Smooth muscle cell (in vitro differentiated cells): ENCODE data around the gene MOG. TPM values are rescaled to one million over a fixed set of nuclear protein-coding genes. Genes with fewer than 3 reads are reported as not detected.

Experiments
- DNase-seq: peaks from one replicate; lab custom pipeline; 2025; ENCODE audit not compliant: unreplicated experiment; lab: John Stamatoyannopoulos, UW
- H2AFZ ChIP-seq: fragments of 200-600 bp; sonication (generic); 2 replicates; pipeline ENCODE4 v1.6.0; 2016; ENCODE audit warnings: antibody characterized with exemption, low read depth, mild to moderate bottlenecking
- H3F3A ChIP-seq: fragments of 200-600 bp; sonication (generic); 2 replicates; pipeline ENCODE4 v1.6.0; 2017; ENCODE audit warnings: antibody characterized with exemption, low read depth
- H3K27ac ChIP-seq: fragments of 200-600 bp; sonication (generic); 2 replicates; pipeline ENCODE4 v1.5.1; 2016; ENCODE audit warnings: low read depth, mild to moderate bottlenecking
- H3K27me3 ChIP-seq: fragments of 200-600 bp; sonication (generic); 2 replicates; pipeline ENCODE4 v1.6.1; 2016; ENCODE audit warnings: low read depth, mild to moderate bottlenecking
- H3K36me3 ChIP-seq: fragments of 200-600 bp; sonication (generic); 2 replicates; pipeline ENCODE4 v1.5.1; 2016; ENCODE audit warnings: low read depth
- H3K4me1 ChIP-seq: fragments of 200-600 bp; sonication (generic); 2 replicates; pipeline ENCODE4 v1.5.1; 2016; ENCODE audit warnings: low read depth
- H3K4me2 ChIP-seq: fragments of 200-600 bp; sonication (generic); 2 replicates; pipeline ENCODE4 v1.6.0; 2016; ENCODE audit warnings: mild to moderate bottlenecking
- H3K4me3 ChIP-seq: fragments of 200-600 bp; sonication (generic); 2 replicates; pipeline ENCODE4 v1.5.1; 2016; ENCODE audit warnings: mild to moderate bottlenecking
- H3K79me2 ChIP-seq: fragments of 200-600 bp; sonication (generic); 2 replicates; pipeline ENCODE4 v1.6.0; 2016; ENCODE audit warnings: low read depth, mild to moderate bottlenecking
- H3K9ac ChIP-seq: fragments of 200-600 bp; sonication (generic); 2 replicates; pipeline ENCODE4 v1.6.0; 2016; ENCODE audit warnings: low read depth
- H3K9me3 ChIP-seq: fragments of 200-600 bp; sonication (generic); replicated peaks from 2 replicates; pipeline ENCODE4 v1.5.1; 2016; ENCODE audit warnings: low read depth
- H4K20me1 ChIP-seq: fragments of 200-600 bp; sonication (generic); 2 replicates; pipeline ENCODE4 v1.6.0; 2016; ENCODE audit warnings: low read depth
- WGBS: methylation state at CpG from one replicate; pipeline ENCODE4 v1.1.7; 2016; ENCODE audit warnings: low lambda C conversion rate; 5-methylcytosine and 5-hydroxymethylcytosine counted together
- polyA plus RNA-seq: library from polyadenylated mRNA; unstranded; fragments of >200 nt; fragmentation: Nextera tagmentation; extraction: Ambion mirVana; gene quantifications from 2 replicates; pipeline ENCODE4 v1.2.1, GENCODE V29; 2016
- small RNA-seq: library from RNA; depleted of rRNA; stranded (forward); fragments of <200 nt; gene quantifications from one replicate; pipeline ENCODE3, GENCODE V24; 2014
- total RNA-seq: library from RNA; depleted of rRNA; stranded (reverse); fragments of >200 nt; gene quantifications from 2 replicates; pipeline ENCODE4 v1.2.3, GENCODE V29; 2014
- TF ChIP-seq, protein P1 (sequence below): fragments of 200-600 bp; sonication (generic); IDR thresholded peaks from 2 replicates; pipeline ENCODE4 v1.5.1; 2017; ENCODE audit warnings: borderline replicate concordance, mild to moderate bottlenecking, antibody characterized with exemption; ENCODE audit not compliant: insufficient read depth, poor library complexity, severe bottlenecking

The MOG gene
- total and polyA plus RNA-seq, 2 experiments from 2014 or later = not detected

DNA sequence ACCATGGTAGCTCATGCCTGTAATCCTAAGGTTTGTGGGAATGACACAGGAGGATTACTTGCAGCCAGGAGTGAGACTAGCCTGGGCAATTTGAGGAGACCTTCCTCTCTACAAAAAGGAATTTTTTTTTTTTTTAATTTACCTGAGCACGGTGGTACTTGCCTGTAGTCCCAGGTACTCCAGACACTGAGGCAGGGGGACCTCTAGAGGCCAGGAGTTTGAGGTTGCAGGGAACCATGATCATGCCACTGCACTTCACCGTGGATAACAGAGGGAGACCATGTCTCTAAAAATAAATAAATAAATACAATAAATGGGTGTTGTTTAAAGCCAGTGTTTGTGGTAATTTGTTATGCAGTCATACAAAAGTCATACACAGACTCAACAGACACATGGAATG, 64.0 kb downstream of the MOG start:
- peaks cover 71% of the 10 kb centered on the region for H3K27me3 ChIP-seq
- H3K36me3 ChIP-seq = no peaks in the 10 kb centered on the region
- no peaks in the 10 kb centered on the region for H3K9me3 ChIP-seq
- TF ChIP-seq, protein P1, sequence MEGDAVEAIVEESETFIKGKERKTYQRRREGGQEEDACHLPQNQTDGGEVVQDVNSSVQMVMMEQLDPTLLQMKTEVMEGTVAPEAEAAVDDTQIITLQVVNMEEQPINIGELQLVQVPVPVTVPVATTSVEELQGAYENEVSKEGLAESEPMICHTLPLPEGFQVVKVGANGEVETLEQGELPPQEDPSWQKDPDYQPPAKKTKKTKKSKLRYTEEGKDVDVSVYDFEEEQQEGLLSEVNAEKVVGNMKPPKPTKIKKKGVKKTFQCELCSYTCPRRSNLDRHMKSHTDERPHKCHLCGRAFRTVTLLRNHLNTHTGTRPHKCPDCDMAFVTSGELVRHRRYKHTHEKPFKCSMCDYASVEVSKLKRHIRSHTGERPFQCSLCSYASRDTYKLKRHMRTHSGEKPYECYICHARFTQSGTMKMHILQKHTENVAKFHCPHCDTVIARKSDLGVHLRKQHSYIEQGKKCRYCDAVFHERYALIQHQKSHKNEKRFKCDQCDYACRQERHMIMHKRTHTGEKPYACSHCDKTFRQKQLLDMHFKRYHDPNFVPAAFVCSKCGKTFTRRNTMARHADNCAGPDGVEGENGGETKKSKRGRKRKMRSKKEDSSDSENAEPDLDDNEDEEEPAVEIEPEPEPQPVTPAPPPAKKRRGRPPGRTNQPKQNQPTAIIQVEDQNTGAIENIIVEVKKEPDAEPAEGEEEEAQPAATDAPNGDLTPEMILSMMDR = no peak
- H3K4me1 ChIP-seq = no peaks in the 10 kb centered on the region
- no peak overlapping the region for H3K4me2 ChIP-seq
- H2AFZ ChIP-seq = no peak overlapping the region
- H3F3A ChIP-seq = no peaks in the 10 kb centered on the region
- no peak overlapping the region for H3K4me3 ChIP-seq
- no peaks in the 10 kb centered on the region for H4K20me1 ChIP-seq
- DNase-seq = no peak
- H3K79me2 ChIP-seq = no peaks in the 10 kb centered on the region
- no peak overlapping the region for H3K9ac ChIP-seq
- WGBS = 25% methylated on average over 2 of the region's 2 CpGs
- H3K27ac ChIP-seq = no peak overlapping the region

Small RNA genes within 50 kb of the gene (small RNA-seq; reads per million reads assigned to genes)
- gene SUMO2P1 = 3.2 reads per million, percentile 54 among the genes with 10 or more reads in this experiment

Other genes starting within 250 kb of the MOG start
- gene OR12D1, start 242.2 kb upstream of the MOG start, total RNA-seq = not detected in 2 replicates
- not detected in 2 replicates for gene OR12D1, start 242.2 kb upstream of the MOG start, polyA plus RNA-seq
- not detected in 2 replicates for gene OR10C1, start 217.8 kb upstream of the MOG start, total RNA-seq
- not detected in 2 replicates for gene OR10C1, start 217.8 kb upstream of the MOG start, polyA plus RNA-seq
- gene OR11A1, start 200.0 kb upstream of the MOG start, total RNA-seq = not detected in 2 replicates
- gene OR11A1, start 200.0 kb upstream of the MOG start, polyA plus RNA-seq = not detected in 2 replicates
- not detected in 2 replicates for gene OR2H1, start 199.9 kb upstream of the MOG start, total RNA-seq
- gene OR2H1, start 199.9 kb upstream of the MOG start, polyA plus RNA-seq = not detected in 2 replicates
- not detected in 2 replicates for gene MAS1L, start 169.1 kb upstream of the MOG start, total RNA-seq
- gene MAS1L, start 169.1 kb upstream of the MOG start, polyA plus RNA-seq = not detected in 2 replicates
- not detected in 2 replicates for gene UBD, start 97.4 kb upstream of the MOG start, total RNA-seq
- 0.38 and 0.60 TPM in 2 replicates for gene UBD, start 97.4 kb upstream of the MOG start, polyA plus RNA-seq
- gene OR2H2, start 72.0 kb upstream of the MOG start, total RNA-seq = not detected in 2 replicates
- gene OR2H2, start 72.0 kb upstream of the MOG start, polyA plus RNA-seq = 0.19 TPM in 1 of 2 replicates, not detected in the other
- 26.0 and 43.9 TPM in 2 replicates for gene GABBR1, start 23.9 kb upstream of the MOG start, total RNA-seq
- 13.2 and 24.0 TPM in 2 replicates for gene GABBR1, start 23.9 kb upstream of the MOG start, polyA plus RNA-seq
- gene ZFP57, start 24.1 kb downstream of the MOG start, total RNA-seq = not detected in 2 replicates
- 0.38 TPM in 1 of 2 replicates, not detected in the other for gene ZFP57, start 24.1 kb downstream of the MOG start, polyA plus RNA-seq
- gene HLA-F, start 66.3 kb downstream of the MOG start, total RNA-seq = 2.7 and 6.9 TPM in 2 replicates
- 5.6 and 7.0 TPM in 2 replicates for gene HLA-F, start 66.3 kb downstream of the MOG start, polyA plus RNA-seq
- gene HLA-G, start 170.7 kb downstream of the MOG start, total RNA-seq = 0.22 and 0.36 TPM in 2 replicates
- gene HLA-G, start 170.7 kb downstream of the MOG start, polyA plus RNA-seq = 1.7 and 3.5 TPM in 2 replicates